IMR-90 (cell line): ENCODE measurements around the gene GRIA4. TPM values are rescaled to one million over a fixed set of nuclear protein-coding genes. Genes with fewer than 3 reads are reported as not detected.

Experiments used
- ATAC-seq: fragments of 200-7000 bp; cut with Tn5 transposase; 2 replicates; pipeline ENCODE4 v1.9.1; 2020; ENCODE audit warnings: low read depth, mild to moderate bottlenecking, moderate library complexity
- BruUV-seq: library from RNA; stranded (reverse); fragments of 400-500 nt; replicated peaks from 2 replicates; lab custom pipeline; 2021; lab: Mats Ljungman, UMichigan
- CTCF ChIA-PET: fragments of 300-600 bp; formaldehyde crosslinking; extraction: SDS; loops from one replicate; lab custom pipeline; 2021; ENCODE audit warnings: antibody characterized with exemption; lab: Yijun Ruan, JAX
- POLR2A ChIA-PET: fragments of 300-600 bp; sonication (Branson Sonifier 250); formaldehyde crosslinking; loops from one replicate; lab custom pipeline; 2022; ENCODE audit warnings: antibody characterized with exemption; ENCODE audit not compliant: unreplicated experiment; lab: Charles Lee
- DNase-seq: peaks from one replicate; pipeline ENCODE4 v3.0.0; 2013
- H2AFZ ChIP-seq: replicated peaks from 2 replicates; pipeline ENCODE3; 2013; ENCODE audit warnings: low read length, mild to moderate bottlenecking; ENCODE audit not compliant: poor library complexity
- H2AK5ac ChIP-seq: 2 replicates; pipeline ENCODE4 v1.6.1; 2013; ENCODE audit warnings: low read depth, low read length, inconsistent platforms
- H2AK9ac ChIP-seq: replicated peaks from 2 replicates; pipeline ENCODE3; 2013; ENCODE audit warnings: mild to moderate bottlenecking, low read depth, low read length, moderate library complexity; ENCODE audit not compliant: poor library complexity
- H2BK120ac ChIP-seq: 2 replicates; pipeline ENCODE4 v1.6.1; 2013; ENCODE audit warnings: low read depth, low read length, inconsistent platforms
- H2BK15ac ChIP-seq: 3 replicates; pipeline ENCODE4 v1.6.1; 2013; ENCODE audit warnings: low read depth, low read length, inconsistent platforms
- H2BK20ac ChIP-seq: 2 replicates; pipeline ENCODE4 v1.6.1; 2013; ENCODE audit warnings: low read depth, mild to moderate bottlenecking, inconsistent platforms, low read length, moderate library complexity
- H2BK5ac ChIP-seq: 2 replicates; pipeline ENCODE4 v1.6.1; 2013; ENCODE audit warnings: mild to moderate bottlenecking, low read depth, low read length, inconsistent platforms; ENCODE audit not compliant: poor library complexity, severe bottlenecking
- H3K14ac ChIP-seq: replicated peaks from 2 replicates; pipeline ENCODE4 v1.6.1; 2013; ENCODE audit warnings: low read depth, low read length, inconsistent platforms
- H3K18ac ChIP-seq: 2 replicates; pipeline ENCODE4 v1.6.1; 2013; ENCODE audit warnings: low read depth, low read length, control low read depth
- H3K23ac ChIP-seq: 2 replicates; pipeline ENCODE4 v1.6.1; 2013; ENCODE audit warnings: low read depth, low read length, inconsistent platforms
- H3K27ac ChIP-seq: 2 replicates; pipeline ENCODE4 v1.5.1; 2013; ENCODE audit warnings: mild to moderate bottlenecking, control low read depth, low read length; ENCODE audit not compliant: insufficient read depth
- H3K27me3 ChIP-seq: 2 replicates; pipeline ENCODE4 v1.6.1; 2013; ENCODE audit warnings: low read length; ENCODE audit not compliant: control insufficient read depth, insufficient read depth
- H3K36me3 ChIP-seq: 2 replicates; pipeline ENCODE4 v1.6.1; 2013; ENCODE audit warnings: low read length, mixed read lengths; ENCODE audit not compliant: control insufficient read depth, insufficient read depth
- H3K4ac ChIP-seq: 2 replicates; pipeline ENCODE4 v1.6.1; 2013; ENCODE audit warnings: low read depth, low read length, inconsistent platforms
- H3K4me1 ChIP-seq: 2 replicates; pipeline ENCODE4 v1.6.1; 2013; ENCODE audit warnings: low read length, mixed read lengths; ENCODE audit not compliant: control insufficient read depth, insufficient read depth
- H3K4me2 ChIP-seq: 2 replicates; pipeline ENCODE4 v1.6.1; 2013; ENCODE audit warnings: low read depth, mild to moderate bottlenecking, control low read depth, low read length, moderate library complexity
- H3K4me3 ChIP-seq: 2 replicates; pipeline ENCODE4 v1.5.1; 2013; ENCODE audit warnings: low read depth, mild to moderate bottlenecking, control low read depth, low read length, moderate library complexity; ENCODE audit not compliant: insufficient read depth
- H3K56ac ChIP-seq: 2 replicates; pipeline ENCODE4 v1.6.1; 2013; ENCODE audit warnings: low read length, inconsistent platforms; ENCODE audit not compliant: insufficient read depth; ENCODE audit errors: extremely low read depth
- H3K79me1 ChIP-seq, 2 experiments: 2 replicates each; pipeline ENCODE4 v1.6.1; 2013; ENCODE audit warnings: low read length in 2 of 2, inconsistent platforms in 1 of 2, low read depth in 1 of 2
- H3K9ac ChIP-seq: 2 replicates; pipeline ENCODE4 v1.6.1; 2013; ENCODE audit warnings: low read depth, low read length, control low read depth
- H3K9me1 ChIP-seq: 2 replicates; pipeline ENCODE4 v1.6.1; 2013; ENCODE audit warnings: low read length, inconsistent platforms; ENCODE audit not compliant: insufficient read depth
- H3K9me3 ChIP-seq: 2 replicates; pipeline ENCODE4 v1.6.1; 2013; ENCODE audit warnings: low read length; ENCODE audit not compliant: control insufficient read depth, insufficient read depth
- H4K20me1 ChIP-seq: 2 replicates; pipeline ENCODE4 v1.6.1; 2013; ENCODE audit warnings: low read length, inconsistent platforms; ENCODE audit not compliant: insufficient read depth
- H4K5ac ChIP-seq: 2 replicates; pipeline ENCODE4 v1.6.1; 2013; ENCODE audit warnings: mild to moderate bottlenecking, low read depth, low read length, control low read depth
- H4K8ac ChIP-seq, 2 experiments: 2 replicates each; pipeline ENCODE4 v1.6.1; 2013; ENCODE audit warnings: low read depth in 2 of 2, low read length in 2 of 2, control low read depth in 1 of 2, inconsistent platforms in 1 of 2
- H4K91ac ChIP-seq: 2 replicates; pipeline ENCODE4 v1.6.1; 2013; ENCODE audit warnings: low read depth, low read length, inconsistent platforms; ENCODE audit not compliant: insufficient read depth
- FOS ChIP-seq: fragments of 150-350 bp; IDR thresholded peaks from 2 replicates; pipeline ENCODE4 v1.6.1; 2016; ENCODE audit warnings: low read depth, low read length
- WGBS, 2 experiments: methylation state at CpG; one replicate each; pipeline versions ENCODE4 v1.1.5 to v1.1.7; 2013; ENCODE audit warnings: missing lambda C conversion rate in 2 of 2; ENCODE audit not compliant: insufficient read length in 1 of 2; ENCODE audit errors: extremely low coverage in 2 of 2; 5-methylcytosine and 5-hydroxymethylcytosine counted together
- dilution Hi-C: fragments of 300-500 bp; cut with HindIII; formaldehyde crosslinking; loops from one replicate; pipeline ENCODE4 v1.14.3; 2018; ENCODE audit warnings: low sequenced_read_pairs; ENCODE audit not compliant: unreplicated experiment
- in situ Hi-C: fragments of 300-500 bp; cut with MboI; formaldehyde crosslinking; loops from 3 replicates; pipeline ENCODE4 v1.14.3; 2019; ENCODE audit warnings: low sequenced_read_pairs, inconsistent platforms, mixed read lengths
- intact Hi-C: fragments of 100-400 bp; cut with micrococcal nuclease; formaldehyde crosslinking; loops from 2 replicates; pipeline ENCODE4 v1.10.0; 2022
- polyA plus RNA-seq, 3 experiments: library from polyadenylated mRNA; depleted of rRNA; stranded (reverse); fragments of >200 nt; gene quantifications; 2 replicates each; pipeline ENCODE4 v1.2.3, GENCODE V29; 2012; ENCODE audit warnings: low replicate concordance in 1 of 3
- total RNA-seq: library from RNA; depleted of rRNA; stranded (reverse); fragments of >200 nt; gene quantifications from 2 replicates; pipeline ENCODE4 v1.2.3, GENCODE V29; 2012
- TF ChIP-seq, protein P1 (sequence below): fragments of 150-350 bp; IDR thresholded peaks from 2 replicates; pipeline ENCODE4 v1.6.1; 2016; ENCODE audit warnings: low read depth, mild to moderate bottlenecking, low read length, moderate library complexity, borderline replicate concordance

GRIA4 gene
- total and polyA plus RNA-seq, 2 of the 4 experiments (the other 2 are of a cell fraction), result 0.36 to 1.0 TPM

DNA sequence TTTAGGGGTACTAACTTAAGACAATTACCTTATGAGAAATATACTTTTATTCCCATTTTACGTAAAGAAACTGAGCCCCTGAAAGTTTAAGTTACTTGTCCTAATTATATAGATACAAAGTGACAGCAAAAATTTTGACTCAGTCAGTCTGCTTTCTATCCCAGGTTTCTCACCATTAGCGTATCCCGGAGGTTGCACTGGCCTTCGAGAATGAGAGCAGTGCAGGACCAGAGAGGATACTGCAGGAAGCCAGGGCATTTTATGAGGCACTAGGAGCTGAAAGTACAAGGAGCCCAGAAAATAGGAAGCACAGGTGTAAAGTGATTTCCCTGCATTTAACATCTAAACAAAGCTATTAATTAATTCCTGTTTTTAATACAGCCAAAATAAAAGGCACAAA lies 55.4 kb downstream of the GRIA4 start:
- H3K4me1 ChIP-seq, result no peaks in the 10 kb centered on the region
- H2BK15ac ChIP-seq, result no peak overlapping the region
- H2BK120ac ChIP-seq, result no peak overlapping the region
- ChIA-PET CTCF (interaction anchor here (0.6 to 1.1 kb wide), 2 partner anchors 24 to 69 kb away, joined by 3 read pairs; no protein-coding TSS in a partner anchor), POLR2A (no interaction called here)
- no peaks in the 10 kb centered on the region for H3K27me3 ChIP-seq
- no peaks in the 10 kb centered on the region for H3K36me3 ChIP-seq
- ATAC-seq (no peak), DNase-seq (no peak)
- H3K9me1 ChIP-seq, result no peaks in the 10 kb centered on the region
- H3K9ac ChIP-seq, result no peak overlapping the region
- no peak overlapping the region for H3K27ac ChIP-seq
- intact Hi-C loops, result no loop called here
- H2BK5ac ChIP-seq, result no peak overlapping the region
- H4K5ac ChIP-seq, result no peak overlapping the region
- H2AK5ac ChIP-seq, result no peak overlapping the region
- no peaks in the 10 kb centered on the region for H3K79me1 ChIP-seq
- no peak overlapping the region for H3K4me3 ChIP-seq
- H3K18ac ChIP-seq, result no peak overlapping the region
- H3K4me2 ChIP-seq, result no peak overlapping the region
- no CpG with 5 or more reads among the region's 4 CpGs for WGBS, 2 experiments
- in situ Hi-C loops, result no loop called here
- no peak overlapping the region for H2AK9ac ChIP-seq
- H2AFZ ChIP-seq, result no peak overlapping the region
- no peak overlapping the region for H3K4ac ChIP-seq
- H4K8ac ChIP-seq, result no peak overlapping the region
- H3K9me3 ChIP-seq, result no peaks in the 10 kb centered on the region
- H3K14ac ChIP-seq, result no peak overlapping the region
- no TSS peak for BruUV-seq
- no peak overlapping the region for H4K91ac ChIP-seq
- H3K56ac ChIP-seq, result no peak overlapping the region
- TF ChIP-seq, protein P1, sequence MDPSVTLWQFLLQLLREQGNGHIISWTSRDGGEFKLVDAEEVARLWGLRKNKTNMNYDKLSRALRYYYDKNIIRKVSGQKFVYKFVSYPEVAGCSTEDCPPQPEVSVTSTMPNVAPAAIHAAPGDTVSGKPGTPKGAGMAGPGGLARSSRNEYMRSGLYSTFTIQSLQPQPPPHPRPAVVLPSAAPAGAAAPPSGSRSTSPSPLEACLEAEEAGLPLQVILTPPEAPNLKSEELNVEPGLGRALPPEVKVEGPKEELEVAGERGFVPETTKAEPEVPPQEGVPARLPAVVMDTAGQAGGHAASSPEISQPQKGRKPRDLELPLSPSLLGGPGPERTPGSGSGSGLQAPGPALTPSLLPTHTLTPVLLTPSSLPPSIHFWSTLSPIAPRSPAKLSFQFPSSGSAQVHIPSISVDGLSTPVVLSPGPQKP, result no peak
- TF ChIP-seq FOS, result no peak
- dilution Hi-C loops, result no loop called here
- no peak overlapping the region for H3K23ac ChIP-seq
- no peak overlapping the region for H2BK20ac ChIP-seq
- no peaks in the 10 kb centered on the region for H4K20me1 ChIP-seq
